Measurements from ENCODE around the gene HACD2. TPM values are rescaled to one million over a fixed set of nuclear protein-coding genes. Genes with fewer than 3 reads are reported as not detected.

The HACD2 gene
- polyA plus RNA-seq, 1 experiment = 29.8 TPM

DNA sequence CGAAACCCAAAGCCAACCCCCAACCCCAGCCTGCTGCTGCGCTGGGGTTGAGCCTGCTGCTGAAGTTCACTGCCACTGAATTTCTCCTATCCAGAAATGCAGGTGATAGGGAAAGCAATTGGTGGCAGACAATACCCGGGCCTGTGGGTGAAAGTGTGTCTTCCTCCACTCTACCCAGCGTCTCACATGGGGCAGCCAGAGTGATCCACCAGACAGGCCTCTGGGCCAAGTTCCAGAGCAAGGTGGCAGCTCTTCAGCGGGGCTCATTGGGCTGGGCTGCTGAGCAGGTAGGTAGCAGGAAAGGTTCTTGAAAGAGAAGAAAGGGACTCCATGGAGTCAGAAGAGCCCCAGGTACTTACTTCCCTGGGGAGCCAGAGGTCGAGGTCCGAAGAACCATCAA, 141.9 kb downstream of the HACD2 start:
- ChIA-PET CTCF (no interaction called here), POLR2A (no interaction called here)
- no peak overlapping the region for H3K4me3 ChIP-seq (ENCODE audit: low read depth, low read length)
- TF ChIP-seq, protein P1, sequence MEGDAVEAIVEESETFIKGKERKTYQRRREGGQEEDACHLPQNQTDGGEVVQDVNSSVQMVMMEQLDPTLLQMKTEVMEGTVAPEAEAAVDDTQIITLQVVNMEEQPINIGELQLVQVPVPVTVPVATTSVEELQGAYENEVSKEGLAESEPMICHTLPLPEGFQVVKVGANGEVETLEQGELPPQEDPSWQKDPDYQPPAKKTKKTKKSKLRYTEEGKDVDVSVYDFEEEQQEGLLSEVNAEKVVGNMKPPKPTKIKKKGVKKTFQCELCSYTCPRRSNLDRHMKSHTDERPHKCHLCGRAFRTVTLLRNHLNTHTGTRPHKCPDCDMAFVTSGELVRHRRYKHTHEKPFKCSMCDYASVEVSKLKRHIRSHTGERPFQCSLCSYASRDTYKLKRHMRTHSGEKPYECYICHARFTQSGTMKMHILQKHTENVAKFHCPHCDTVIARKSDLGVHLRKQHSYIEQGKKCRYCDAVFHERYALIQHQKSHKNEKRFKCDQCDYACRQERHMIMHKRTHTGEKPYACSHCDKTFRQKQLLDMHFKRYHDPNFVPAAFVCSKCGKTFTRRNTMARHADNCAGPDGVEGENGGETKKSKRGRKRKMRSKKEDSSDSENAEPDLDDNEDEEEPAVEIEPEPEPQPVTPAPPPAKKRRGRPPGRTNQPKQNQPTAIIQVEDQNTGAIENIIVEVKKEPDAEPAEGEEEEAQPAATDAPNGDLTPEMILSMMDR (IDR thresholded peaks at IDR 0.05; ENCODE audit: insufficient read depth, low read depth, low read length) = no peak
- no peaks in the 10 kb centered on the region for H3K36me3 ChIP-seq (ENCODE audit: control insufficient read depth, insufficient read depth, low read length)
- no peak for DNase-seq (ENCODE audit: low read depth)
- H3K27me3 ChIP-seq (ENCODE audit: control insufficient read depth, insufficient read depth, low read length) = peaks cover 39% of the 10 kb centered on the region

DNA sequence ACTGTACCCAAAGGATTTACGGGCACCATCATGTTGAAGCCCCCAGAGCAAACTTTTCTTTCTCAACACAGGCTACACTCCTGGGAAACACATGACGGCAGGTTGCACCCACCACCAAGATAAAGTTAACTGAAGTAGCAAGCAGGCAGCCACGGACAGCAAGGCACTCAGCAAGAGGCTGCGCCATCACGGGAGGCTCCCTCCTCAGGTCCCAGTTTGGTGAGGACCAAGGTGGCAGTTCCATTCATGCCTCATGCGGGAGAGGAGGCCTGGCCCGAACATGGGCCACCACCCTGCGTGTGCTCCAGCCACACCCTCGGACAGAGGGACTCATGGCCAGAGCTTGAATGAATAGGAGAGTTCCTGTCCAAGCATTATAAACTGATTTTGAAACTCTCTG, 142.7 kb downstream of the HACD2 start:
- CTCF ChIA-PET = no interaction called here
- POLR2A ChIA-PET = interaction anchor here (0.6 kb wide), 1 partner anchor 1897 kb away, joined by 17 read pairs; no protein-coding TSS in a partner anchor
- Histone ChIP-seq H3K4me3 (ENCODE audit: low read depth, low read length) (no peak overlapping the region), H3K27me3 (ENCODE audit: control insufficient read depth, insufficient read depth, low read length) (peaks cover 42% of the 10 kb centered on the region), H3K36me3 (ENCODE audit: control insufficient read depth, insufficient read depth, low read length) (no peaks in the 10 kb centered on the region)
- TF ChIP-seq, protein P1 (IDR thresholded peaks at IDR 0.05; ENCODE audit: insufficient read depth, low read depth, low read length) = no peak
- no peak for DNase-seq (ENCODE audit: low read depth)

Other genes with a start within 250 kb of the HACD2 start
- 0.21 and 0.23 TPM in 2 replicates for gene ADCY5, start 136.0 kb downstream of the HACD2 start, polyA plus RNA-seq (2011; rRNA removed)

Measured in BJ (cell line).